ENCODE measurements around the gene MYO5A.

GRCh38 chr15:52559575-52559974 lies 30.9 kb upstream of the MYO5A start:
- TF ChIP-seq CTCF (conservative IDR thresholded peaks at IDR 0.05 in 1 of 2, IDR thresholded peaks at IDR 0.05 in 1 of 2; ENCODE audit: low read depth in 1 of 2, low read length in 2 of 2) (no peak), EZH2 (IDR thresholded peaks at IDR 0.05; ENCODE audit: low read length, missing control alignments) (no peak)

All from fibroblast of lung (primary cell).